ENCODE results near the gene TMOD1.

- TF ChIP-seq CTCF (IDR thresholded peaks at IDR 0.05) = no peak
- no peak for TF ChIP-seq POLR2A (IDR thresholded peaks at IDR 0.05)
Measured at GRCh38 chr9:97563458-97564135, 62.1 kb downstream of the TMOD1 start.

Measured in breast epithelium (tissue), 3 donors.